Measurements from ENCODE around the gene USP47. TPM values are rescaled to one million over a fixed set of nuclear protein-coding genes. Genes with fewer than 3 reads are reported as not detected.

Gene USP47
- total and polyA plus RNA-seq, 2 of the 8 experiments (the other 6 are each of a cell fraction or from before 2014, with no cell fraction given), result 4.2 to 21.3 TPM

GRCh38 chr11:11983427-11983826 lies 141.7 kb downstream of the USP47 start:
- no peak overlapping the region for H4K8ac ChIP-seq (ENCODE audit: extremely low read depth, insufficient read depth, low read length)
- H3K4ac ChIP-seq (replicated peaks; ENCODE audit: insufficient read length, low read depth, low read length), result no peak overlapping the region
- no peak overlapping the region for H2AK5ac ChIP-seq (ENCODE audit: low read depth, low read length)
- no peak overlapping the region for H3K9ac ChIP-seq (replicated peaks in 1 of 4; ENCODE audit: extremely low read depth in 1 of 4, low read depth in 3 of 4, low read length in 3 of 4)
- H3K79me1 ChIP-seq (ENCODE audit: low read depth, low read length), result no peaks in the 10 kb centered on the region
- DNase-seq (ENCODE audit: low read depth in 1 of 2, low spot score in 2 of 2) (no peak), FAIRE-seq (no peak)
- no peak overlapping the region for H3K4me3 ChIP-seq (ENCODE audit: extremely low read depth in 1 of 4, insufficient read depth in 2 of 4, low read depth in 3 of 4, low read length in 4 of 4)
- peaks cover 0 to 7% (median 1%) of the 10 kb centered on the region in 4 experiments; a peak in 5 of 7 replicates for H3K4me1 ChIP-seq (replicated peaks in 1 of 4; ENCODE audit: control insufficient read depth in 3 of 4, insufficient read depth in 4 of 4, low read length in 3 of 4)
- H3K36me3 ChIP-seq (ENCODE audit: control insufficient read depth in 2 of 4, insufficient read depth in 4 of 4, low read length in 3 of 4), result no peaks in the 10 kb centered on the region
- H3K56ac ChIP-seq (replicated peaks; ENCODE audit: insufficient read length, low read depth, low read length), result no peak overlapping the region
- H4K5ac ChIP-seq (ENCODE audit: insufficient read length, low read depth, low read length), result no peak overlapping the region
- H3K27ac ChIP-seq (ENCODE audit: low read depth, low read length), result no peak overlapping the region
- H3K23ac ChIP-seq (ENCODE audit: insufficient read length), result no peak overlapping the region
- no peak overlapping the region for H3K18ac ChIP-seq (ENCODE audit: extremely low read depth, low read length)
- no peak overlapping the region for H2BK15ac ChIP-seq (ENCODE audit: low read length)
- POLR2A ChIA-PET (ENCODE audit: partially characterized antibody), result interaction anchor here (1.0 kb wide), 1 partner anchor 23 kb away, joined by 3 read pairs; no protein-coding TSS in a partner anchor
- H3K14ac ChIP-seq (ENCODE audit: insufficient read length), result no peak overlapping the region
- no peaks in the 10 kb centered on the region for H3K27me3 ChIP-seq (replicated peaks in 1 of 4; ENCODE audit: control insufficient read depth in 3 of 4, extremely low read depth in 1 of 4, insufficient read depth in 3 of 4, low read length in 3 of 4)
- H2BK120ac ChIP-seq (replicated peaks; ENCODE audit: low read depth, low read length), result no peak overlapping the region
- H3K79me2 ChIP-seq (ENCODE audit: control insufficient read depth in 1 of 2, insufficient read depth in 2 of 2, low read length in 2 of 2), result no peaks in the 10 kb centered on the region
- no peaks in the 10 kb centered on the region for H4K20me1 ChIP-seq (replicated peaks in 1 of 2; ENCODE audit: control insufficient read depth in 1 of 2, insufficient read depth in 2 of 2, low read length in 2 of 2)
- no peaks in the 10 kb centered on the region for H3K9me3 ChIP-seq (ENCODE audit: insufficient read depth in 2 of 2, low read depth in 1 of 2, low read length in 1 of 2)
- CTCF ChIA-PET (ENCODE audit: partially characterized antibody), result interaction anchor here (0.7 to 2.4 kb wide), 5 partner anchors 9 to 61 kb away, joined by 3 to 12 read pairs (median 3); no protein-coding TSS in a partner anchor
- H3K23me2 ChIP-seq (ENCODE audit: low read depth, low read length), result no peaks in the 10 kb centered on the region
- no peak overlapping the region for H4K91ac ChIP-seq (replicated peaks; ENCODE audit: insufficient read length, low read length)
- no peak overlapping the region for H2AFZ ChIP-seq (ENCODE audit: low read length)
- no peak overlapping the region for H2BK5ac ChIP-seq (ENCODE audit: low read depth, low read length)
- WGBS, 2 experiments (ENCODE audit: extremely low coverage in 1 of 2, insufficient coverage in 1 of 2, insufficient read length in 1 of 2, insufficient replicate concordance in 2 of 2, low coverage in 1 of 2, low lambda C conversion rate in 2 of 2, missing lambda C conversion rate in 1 of 2), result 68% methylated on average over 4 of the region's 5 CpGs; no CpG with 5 or more reads in 1 of the 2 experiments
- H2BK20ac ChIP-seq (ENCODE audit: low read length), result no peak overlapping the region
- no peak overlapping the region for H2BK12ac ChIP-seq (ENCODE audit: low read depth, low read length)
- H3K4me2 ChIP-seq (ENCODE audit: insufficient read depth in 1 of 2, low read depth in 2 of 2, low read length in 2 of 2), result no peak overlapping the region
- TF ChIP-seq HDAC2 (IDR thresholded peaks at IDR 0.05; ENCODE audit: borderline replicate concordance in 1 of 2, low read depth in 2 of 2, low read length in 2 of 2) (no peak), KDM1A (IDR thresholded peaks at IDR 0.05; ENCODE audit: borderline replicate concordance, low read length) (no peak)
